GM12873 (cell line): ENCODE data around the gene ITPR2.

Experiments
- TF ChIP-seq, protein P1 (sequence below): IDR thresholded peaks from 2 replicates; pipeline ENCODE4 v1.5.1; 2012; ENCODE audit warnings: low read depth, mild to moderate bottlenecking, moderate library complexity, low read length, control low read depth; ENCODE audit not compliant: insufficient read depth; ENCODE audit errors: missing control alignments

ITPR2 gene

DNA sequence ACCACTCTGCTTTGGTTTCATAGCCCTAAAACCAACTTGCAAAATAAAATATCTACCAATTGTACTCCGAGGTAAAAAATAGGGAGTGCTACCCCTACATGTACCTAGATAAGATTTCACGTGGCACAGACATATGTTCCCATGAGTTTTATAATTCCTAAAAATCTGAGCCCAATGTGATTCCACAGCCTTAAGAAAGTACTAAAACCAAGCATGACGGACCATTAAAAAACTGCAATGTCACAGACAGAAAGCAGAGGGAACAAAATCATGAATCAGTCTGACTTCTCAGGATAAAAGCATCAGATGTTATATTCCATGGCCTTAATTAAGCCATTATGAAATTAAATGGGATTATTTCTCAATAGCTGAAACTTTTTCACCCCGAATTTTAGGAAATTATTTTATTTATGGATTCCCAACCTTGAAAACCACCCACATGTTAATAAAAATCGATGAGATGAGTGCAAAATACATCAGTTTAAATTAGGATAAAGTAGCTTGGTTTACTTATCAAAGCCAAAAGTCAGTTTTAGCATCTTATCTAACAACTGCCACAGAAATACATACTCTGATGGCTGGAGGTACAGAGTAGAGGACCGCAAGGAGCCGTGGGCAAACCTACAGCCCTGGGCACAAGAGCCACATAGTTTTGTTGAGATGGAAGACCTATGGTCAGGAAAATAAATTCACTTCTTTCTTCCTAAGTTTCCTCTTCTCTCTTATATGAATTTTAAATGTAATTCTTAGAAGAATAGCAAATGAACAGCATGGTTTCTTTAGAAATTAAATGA lies 4.5 kb downstream of the ITPR2 start:
- TF ChIP-seq, protein P1, sequence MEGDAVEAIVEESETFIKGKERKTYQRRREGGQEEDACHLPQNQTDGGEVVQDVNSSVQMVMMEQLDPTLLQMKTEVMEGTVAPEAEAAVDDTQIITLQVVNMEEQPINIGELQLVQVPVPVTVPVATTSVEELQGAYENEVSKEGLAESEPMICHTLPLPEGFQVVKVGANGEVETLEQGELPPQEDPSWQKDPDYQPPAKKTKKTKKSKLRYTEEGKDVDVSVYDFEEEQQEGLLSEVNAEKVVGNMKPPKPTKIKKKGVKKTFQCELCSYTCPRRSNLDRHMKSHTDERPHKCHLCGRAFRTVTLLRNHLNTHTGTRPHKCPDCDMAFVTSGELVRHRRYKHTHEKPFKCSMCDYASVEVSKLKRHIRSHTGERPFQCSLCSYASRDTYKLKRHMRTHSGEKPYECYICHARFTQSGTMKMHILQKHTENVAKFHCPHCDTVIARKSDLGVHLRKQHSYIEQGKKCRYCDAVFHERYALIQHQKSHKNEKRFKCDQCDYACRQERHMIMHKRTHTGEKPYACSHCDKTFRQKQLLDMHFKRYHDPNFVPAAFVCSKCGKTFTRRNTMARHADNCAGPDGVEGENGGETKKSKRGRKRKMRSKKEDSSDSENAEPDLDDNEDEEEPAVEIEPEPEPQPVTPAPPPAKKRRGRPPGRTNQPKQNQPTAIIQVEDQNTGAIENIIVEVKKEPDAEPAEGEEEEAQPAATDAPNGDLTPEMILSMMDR: no peak

DNA sequence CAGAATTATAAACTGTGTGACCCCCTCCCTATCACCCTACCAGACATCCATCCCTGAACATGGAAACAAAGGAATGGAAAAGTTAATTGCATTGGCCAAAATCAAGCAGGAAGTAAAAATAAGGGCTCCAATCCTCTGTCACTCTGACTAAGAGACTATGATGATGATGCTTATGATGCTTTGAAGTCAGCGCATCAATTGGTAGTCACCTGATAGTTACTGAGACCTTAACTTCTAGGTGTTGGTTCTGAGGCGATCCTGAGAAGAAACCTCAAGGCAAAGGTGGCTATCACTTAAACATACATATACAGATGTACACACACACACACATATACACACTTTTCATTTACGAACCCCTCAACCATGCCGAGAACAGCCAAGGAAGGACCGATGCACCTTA lies 6.6 kb downstream of the ITPR2 start:
- TF ChIP-seq, protein P1: no peak

DNA sequence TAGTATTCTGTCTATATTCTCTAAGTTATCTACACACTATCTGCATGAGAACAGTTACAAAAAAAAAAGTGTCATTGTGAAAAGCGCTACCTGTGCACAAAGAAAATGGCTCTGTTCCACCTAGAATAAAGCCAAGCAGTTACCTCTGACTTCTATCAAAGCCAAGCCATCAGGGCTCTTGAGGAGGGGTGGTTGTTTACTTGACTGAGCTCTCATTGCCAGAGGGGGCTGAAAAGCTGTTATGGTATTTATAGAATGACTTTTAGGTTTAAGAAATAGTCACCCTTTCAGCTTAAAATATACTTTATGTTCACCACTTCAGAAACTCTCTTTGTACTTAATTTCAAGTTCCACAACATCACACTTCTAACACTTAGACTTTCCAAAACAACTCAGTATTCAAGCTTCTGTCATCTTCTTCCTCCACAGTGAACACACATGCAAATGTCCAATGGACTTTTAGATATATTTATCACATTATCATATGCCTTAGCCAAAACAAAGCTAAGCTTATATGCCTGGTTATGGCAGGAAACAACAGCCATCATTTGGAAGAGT lies 7.5 kb downstream of the ITPR2 start:
- TF ChIP-seq, protein P1: no peak

DNA sequence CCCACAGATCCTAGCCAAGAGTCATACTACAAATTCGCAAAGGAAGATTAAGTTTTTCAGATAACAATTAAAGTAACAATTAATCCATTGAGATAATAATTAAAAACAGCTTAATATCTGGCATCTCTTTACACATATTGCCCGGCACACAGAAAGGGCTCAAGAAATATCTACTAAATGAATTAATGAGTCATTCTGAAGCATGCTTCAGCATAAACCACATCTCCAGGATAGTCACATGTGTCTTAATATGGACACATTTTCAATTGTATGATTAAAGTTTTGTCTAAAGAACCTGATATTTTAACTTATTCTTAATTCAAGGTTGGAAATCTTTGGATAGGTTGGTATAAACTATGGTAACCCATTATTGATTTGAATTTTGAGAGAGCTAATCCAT lies 9.6 kb downstream of the ITPR2 start:
- TF ChIP-seq, protein P1: no peak

DNA sequence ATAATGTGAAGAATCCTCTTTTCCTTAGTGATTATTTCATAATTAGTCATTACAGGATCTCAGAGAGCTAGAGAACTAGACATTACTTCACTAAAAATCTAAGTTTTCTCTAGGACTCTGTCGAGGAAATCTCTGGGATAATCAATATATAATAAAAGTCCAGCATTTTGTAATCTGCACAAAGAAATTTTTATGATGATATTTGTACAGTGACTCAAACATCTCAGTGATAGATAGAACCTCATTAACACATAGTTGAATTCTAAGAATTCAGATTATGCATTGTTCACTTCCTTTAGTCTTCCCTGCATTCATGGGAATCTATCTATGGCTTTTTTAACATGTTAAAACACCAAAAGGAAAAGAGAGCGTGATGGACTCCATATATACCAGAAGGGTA lies 11.0 kb downstream of the ITPR2 start:
- TF ChIP-seq, protein P1: no peak

DNA sequence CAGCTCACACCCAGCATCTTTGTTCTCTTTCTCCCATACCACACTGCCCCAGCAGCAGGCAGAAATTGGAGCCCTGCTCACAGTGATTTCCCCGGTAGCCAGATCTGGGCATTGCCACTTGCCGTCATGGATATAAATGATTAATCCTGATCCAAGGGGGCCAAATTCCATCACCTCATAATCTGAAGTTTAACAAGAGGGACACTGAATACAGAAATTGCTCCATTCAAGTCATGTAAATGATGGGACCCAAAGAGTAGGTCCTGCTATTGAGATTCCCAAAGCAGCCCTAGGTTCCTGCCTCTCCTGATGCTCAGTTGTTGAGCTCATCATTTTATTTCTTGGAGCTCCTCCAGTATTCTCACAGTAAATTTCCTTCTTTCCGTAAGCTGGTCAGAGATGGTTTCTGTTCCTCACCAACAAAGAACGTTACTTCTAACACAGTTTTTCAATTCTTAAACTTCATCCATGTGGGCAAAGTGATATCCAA lies 11.7 kb downstream of the ITPR2 start:
- TF ChIP-seq, protein P1: no peak

DNA sequence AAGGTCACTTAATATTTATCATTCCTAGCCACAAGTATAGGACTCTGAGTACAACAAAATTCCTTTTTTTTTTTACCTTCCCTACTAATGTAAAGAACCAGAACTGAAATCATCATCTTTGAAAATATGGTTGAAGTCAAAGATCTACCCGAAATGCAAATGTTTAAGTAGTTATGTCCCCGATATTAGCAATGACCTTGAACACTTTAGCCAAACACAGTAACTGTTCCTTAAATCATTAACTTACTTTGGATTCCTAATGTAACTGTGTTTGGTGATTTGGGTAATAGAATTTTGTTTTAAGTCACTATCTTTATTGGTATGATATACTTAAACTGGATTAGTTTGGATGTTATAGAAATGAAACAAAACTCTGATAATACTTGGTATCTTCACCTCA lies 14.4 kb downstream of the ITPR2 start:
- TF ChIP-seq, protein P1: no peak
